GM18508 (cell line): ENCODE results near the gene R3HDM4.
"Not testable (repeated sequence)": the region's sequence is repeated elsewhere in the genome, so short reads cannot be mapped to it uniquely, and the experiment has no call there.

Experiments used
- ATAC-seq: cut with Tn5 transposase; IDR thresholded peaks from one replicate; pipeline ENCODE4 v1.9.1; 2021; ENCODE audit warnings: moderate number of reproducible peaks; ENCODE audit not compliant: insufficient read depth, unreplicated experiment

R3HDM4 gene

DNA sequence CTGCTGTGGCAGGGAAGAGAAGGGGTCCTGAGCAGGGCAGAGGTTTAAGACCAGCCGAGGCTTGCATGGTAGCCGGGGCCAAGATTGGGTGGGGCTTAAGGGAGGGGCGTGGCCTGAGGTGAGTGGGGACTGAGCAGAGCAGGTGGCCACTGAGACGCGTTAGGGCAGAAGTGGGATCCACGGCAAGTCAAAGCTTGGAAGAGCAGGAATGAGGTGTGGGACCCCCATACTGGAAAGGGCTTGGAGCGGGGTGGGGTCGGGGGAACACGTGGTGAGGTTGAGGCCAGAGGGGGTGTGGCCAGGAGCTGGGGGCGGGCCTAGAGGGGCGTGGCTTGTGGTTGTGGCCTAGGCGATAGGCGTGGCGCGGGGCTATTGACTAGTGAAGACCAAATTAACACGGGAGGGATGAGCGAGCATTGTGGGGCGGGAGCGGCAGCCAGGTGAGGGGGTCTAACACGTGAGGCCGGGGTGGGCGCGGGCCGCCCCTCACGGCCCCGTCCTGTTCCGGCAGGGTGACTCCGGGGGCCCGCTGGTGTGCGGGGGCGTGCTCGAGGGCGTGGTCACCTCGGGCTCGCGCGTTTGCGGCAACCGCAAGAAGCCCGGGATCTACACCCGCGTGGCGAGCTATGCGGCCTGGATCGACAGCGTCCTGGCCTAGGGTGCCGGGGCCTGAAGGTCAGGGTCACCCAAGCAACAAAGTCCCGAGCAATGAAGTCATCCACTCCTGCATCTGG is 50.3 kb downstream of the R3HDM4 start:
- no peak for ATAC-seq

DNA sequence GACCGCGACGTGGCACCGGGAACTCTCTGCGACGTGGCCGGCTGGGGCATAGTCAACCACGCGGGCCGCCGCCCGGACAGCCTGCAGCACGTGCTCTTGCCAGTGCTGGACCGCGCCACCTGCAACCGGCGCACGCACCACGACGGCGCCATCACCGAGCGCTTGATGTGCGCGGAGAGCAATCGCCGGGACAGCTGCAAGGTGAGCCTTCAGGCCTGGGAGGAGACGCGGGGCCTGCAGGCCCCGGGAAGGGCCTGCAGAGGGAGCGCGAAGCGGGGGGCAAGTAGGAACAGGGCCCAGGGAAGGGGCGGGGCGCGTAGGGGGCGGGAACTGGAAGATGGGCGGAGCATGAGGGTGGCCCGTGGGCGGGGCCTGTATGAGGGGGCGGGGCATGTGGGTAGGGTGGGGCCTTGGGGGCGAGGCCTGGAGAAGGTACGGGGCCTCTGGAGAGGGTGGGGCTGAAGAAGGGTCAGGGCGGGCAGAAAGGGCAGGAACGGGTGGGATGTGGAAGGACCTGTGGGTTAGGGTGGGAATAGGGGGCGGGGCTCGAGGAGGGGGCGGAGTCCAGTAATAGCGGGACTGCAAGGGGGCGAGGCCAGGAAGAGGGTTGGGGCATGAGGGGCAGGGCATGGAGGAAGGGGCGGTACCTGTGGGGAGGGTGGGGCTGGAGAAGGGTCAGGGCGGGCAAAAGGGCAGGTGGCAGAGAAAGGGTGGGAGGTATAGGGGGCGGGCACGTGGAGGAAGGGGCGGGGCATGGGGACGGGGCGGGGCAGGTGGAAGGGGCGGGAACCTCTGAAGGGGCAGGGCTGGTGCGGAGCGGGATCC is 51.1 kb downstream of the R3HDM4 start:
- ATAC-seq = no peak

DNA sequence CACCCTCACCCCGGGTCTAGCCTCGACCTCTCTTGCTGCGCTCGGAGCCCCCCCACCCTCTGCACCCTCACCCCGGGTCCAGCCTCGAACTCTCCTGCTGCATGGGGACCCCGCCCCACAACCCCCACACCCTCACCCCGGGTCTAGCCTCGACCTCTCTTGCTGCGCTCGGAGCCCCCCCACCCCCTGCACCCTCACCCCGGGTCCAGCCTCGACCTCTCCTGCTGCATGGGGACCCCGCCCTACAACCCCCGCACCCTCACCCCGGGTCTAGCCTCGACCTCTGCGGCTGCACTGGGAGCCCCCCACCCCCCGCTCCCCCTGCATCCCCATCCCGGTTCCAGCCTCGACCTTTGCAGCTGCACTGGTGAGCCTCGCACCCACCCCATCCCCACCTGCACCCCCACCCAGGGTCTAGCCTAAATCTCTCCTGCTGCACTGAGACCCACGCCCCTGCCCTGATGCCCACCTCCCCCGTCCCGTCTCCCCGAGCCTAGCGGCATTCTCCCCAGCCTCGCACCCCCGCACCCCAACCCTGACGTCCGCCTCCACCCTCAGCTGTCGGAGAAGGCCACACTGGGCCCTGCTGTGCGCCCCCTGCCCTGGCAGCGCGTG is 51.8 kb downstream of the R3HDM4 start:
- no peak for ATAC-seq

DNA sequence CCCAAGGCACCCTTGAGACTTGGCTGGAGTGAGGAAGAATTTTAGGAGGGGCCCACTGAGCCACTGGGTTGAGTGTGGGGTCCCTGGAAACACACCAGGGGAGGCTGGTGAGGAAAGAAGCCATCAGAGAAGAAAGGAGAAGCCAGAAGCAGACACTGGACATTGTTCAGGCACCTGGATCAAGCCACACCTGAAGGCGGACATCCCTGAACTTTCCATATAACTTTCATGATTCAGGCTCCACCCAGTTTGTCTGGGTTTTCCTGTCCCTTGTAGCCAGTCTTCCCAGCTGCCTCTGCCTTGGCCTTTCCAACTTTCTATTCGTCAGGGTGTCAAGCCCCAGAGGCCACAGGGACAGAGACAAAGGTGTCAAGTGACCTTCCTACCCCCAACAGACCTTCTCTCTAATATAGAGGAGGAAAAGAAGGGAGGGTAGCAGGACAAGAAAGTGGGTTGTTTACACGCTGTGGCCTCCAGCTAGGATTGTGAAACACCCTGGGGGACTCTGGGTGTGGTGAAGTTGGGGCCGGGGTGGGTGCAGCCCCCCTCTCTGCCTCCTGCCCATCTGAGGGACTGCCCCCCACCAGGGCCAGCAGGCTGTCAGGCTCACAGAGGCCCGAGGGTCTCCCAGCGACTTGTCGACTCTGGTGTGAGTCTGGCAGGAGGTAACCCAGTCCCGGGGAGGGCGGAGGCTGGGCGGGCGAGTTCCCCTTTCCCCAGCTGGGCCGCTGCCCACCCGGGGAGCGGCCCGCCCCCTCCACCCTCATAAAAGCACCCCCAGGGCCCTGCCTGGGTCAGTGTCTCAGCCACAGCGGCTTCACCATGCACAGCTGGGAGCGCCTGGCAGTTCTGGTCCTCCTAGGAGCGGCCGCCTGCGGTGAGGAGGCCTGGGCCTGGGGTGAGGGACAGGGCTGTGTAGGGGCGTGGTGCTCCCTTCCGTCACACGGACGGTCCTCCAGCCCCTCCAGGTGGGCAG is 53.9 kb downstream of the R3HDM4 start, which contains the start of gene CFD:
Gene CFD (plus strand): TSS at position 797 of the 976 bp plus-strand sequence. CDS start 26 bp downstream, at position 823.
- no peak for ATAC-seq

DNA sequence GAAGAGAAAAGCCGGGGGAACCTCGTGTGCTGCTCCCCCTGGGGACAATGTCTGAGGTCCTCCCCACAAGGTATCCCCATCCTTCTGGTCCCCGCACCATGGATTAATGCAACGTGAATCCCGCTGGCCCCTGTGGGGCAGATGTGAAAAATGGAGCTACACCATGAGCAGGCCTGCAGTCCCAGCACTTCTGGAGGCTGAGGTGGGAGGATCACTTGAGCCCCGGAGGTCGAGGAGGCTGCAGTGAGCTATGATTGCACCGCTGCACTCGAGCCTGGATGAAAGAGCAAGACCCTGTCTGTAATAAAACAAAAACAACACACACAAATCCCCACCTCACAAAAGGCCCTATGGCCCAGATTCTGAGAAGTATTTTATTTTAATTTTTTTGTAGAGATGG is 54.7 kb downstream of the R3HDM4 start:
- no peak for ATAC-seq

DNA sequence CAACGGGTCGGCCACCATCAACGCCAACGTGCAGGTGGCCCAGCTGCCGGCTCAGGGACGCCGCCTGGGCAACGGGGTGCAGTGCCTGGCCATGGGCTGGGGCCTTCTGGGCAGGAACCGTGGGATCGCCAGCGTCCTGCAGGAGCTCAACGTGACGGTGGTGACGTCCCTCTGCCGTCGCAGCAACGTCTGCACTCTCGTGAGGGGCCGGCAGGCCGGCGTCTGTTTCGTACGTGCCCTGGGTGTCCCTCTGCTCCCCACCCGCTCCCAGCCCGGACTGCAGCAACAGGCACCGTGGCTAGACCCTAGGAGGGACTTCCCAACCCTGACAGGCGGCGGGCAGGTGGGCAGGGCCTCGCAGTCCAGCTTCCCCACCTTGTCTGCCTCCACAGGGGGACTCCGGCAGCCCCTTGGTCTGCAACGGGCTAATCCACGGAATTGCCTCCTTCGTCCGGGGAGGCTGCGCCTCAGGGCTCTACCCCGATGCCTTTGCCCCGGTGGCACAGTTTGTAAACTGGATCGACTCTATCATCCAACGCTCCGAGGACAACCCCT is 57.4 kb downstream of the R3HDM4 start:
- ATAC-seq = no peak

DNA sequence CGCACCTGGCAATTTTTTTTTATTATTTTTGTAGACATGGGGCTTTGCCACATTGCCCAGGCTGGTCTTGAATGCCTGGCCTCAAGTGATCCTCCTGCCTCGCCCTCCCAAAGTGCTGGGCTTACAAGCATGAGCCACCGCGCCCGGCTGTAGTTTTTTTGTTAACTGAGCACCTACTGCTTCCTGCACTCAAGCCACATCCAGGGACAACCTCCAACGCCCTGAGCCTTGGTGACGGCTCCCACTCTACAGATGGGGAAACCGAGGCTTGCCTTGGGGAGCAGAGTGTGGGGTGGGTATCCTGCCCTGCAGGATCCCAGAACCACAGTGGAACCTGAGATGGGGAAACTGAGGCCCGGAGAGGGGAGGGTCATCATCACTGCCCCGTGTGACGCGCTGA is 57.9 kb downstream of the R3HDM4 start:
- no peak for ATAC-seq

DNA sequence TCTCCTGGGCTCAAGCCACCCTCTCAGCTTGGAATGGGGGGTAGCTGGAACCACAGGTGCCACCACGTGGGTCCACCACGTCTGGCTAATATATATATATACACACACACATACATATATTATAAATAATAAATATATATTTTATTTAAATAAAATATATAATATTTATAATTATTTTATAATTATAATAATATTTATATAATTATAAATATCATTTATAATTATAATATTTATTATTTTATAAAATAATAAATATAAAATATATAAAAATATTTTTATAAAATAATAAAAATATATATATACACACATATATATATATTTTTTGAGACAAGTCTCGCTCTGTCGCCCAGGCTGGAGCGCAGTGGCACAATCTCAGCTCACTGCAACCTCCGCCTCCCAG is 58.5 kb downstream of the R3HDM4 start:
- ATAC-seq = no peak

DNA sequence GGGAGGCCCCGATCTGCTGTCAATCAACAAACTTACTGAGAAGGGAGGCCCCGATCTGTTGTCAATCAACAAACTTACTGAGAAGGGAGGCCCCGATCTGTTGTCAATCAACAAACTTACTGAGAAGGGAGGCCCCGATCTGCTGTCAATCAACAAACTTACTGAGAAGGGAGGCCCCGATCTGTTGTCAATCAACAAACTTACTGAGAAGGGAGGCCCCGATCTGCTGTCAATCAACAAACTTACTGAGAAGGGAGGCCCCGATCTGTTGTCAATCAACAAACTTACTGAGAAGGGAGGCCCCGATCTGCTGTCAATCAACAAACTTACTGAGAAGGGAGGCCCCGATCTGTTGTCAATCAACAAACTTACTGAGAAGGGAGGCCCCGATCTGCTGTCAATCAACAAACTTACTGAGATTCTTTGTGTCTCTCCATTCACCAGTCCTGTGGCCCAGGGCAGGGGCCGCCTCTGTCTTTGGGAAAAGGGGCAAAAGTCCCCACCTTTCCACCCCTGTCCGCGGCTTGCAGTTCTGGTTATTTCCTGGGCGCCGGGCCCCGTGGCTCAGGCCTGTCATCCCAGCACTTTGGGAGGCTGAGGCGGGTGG is 59.3 kb downstream of the R3HDM4 start:
- ATAC-seq = not testable (repeated sequence)

DNA sequence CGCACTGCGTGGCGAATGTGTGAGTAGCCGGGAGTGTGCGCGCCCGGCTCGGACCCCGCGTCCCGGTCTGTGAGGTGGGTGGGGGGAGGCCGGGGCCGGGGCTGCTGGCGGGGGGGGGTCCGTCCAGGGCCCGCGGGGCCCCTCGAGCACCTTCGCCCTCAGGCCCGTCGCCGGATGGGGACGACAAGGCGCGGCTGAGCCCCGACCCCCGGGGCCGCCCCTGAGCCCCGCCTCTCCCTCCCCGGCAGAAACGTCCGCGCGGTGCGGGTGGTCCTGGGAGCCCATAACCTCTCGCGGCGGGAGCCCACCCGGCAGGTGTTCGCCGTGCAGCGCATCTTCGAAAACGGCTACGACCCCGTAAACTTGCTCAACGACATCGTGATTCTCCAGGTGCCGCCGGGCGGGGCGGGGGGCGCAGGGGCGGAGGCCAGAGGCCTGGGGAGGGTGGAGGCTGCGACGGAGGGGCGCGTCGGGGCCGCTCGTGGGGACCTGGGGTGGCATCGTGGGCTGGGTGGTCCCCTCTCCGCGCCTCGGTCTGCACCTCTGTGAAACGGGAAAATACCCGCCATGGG is 59.9 kb downstream of the R3HDM4 start:
- ATAC-seq = no peak

DNA sequence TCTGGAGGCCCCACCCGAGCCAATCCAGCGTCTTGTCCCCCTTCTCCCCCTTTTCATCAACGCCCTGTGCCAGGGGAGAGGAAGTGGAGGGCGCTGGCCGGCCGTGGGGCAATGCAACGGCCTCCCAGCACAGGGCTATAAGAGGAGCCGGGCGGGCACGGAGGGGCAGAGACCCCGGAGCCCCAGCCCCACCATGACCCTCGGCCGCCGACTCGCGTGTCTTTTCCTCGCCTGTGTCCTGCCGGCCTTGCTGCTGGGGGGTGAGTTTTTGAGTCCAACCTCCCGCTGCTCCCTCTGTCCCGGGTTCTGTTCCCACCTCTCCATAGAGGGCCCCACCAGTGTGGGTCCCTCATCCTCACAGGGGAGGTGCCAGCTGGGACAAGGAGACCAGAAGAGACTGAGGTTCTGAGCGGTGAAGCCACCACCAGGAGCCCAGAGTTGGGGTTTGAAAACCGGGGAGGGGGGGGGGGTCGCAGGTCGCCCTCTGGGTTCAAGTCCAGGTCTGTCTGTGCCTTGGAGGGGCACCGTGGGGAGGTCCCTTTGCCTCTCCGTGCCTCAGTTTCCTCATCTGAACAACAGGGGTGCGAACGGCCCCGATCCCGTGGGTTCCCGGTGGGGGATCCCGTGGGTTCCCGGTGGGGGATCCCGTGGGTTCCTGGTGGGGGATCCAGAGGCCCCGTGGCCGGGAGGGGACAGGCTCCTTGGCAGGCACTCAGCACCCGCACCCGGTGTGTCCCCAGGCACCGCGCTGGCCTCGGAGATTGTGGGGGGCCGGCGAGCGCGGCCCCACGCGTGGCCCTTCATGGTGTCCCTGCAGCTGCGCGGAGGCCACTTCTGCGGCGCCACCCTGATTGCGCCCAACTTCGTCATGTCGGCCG is 60.6 kb downstream of the R3HDM4 start, which contains the start of gene ELANE:
Gene ELANE (plus strand): TSS at position 168 of the 878 bp plus-strand sequence. CDS start 26 bp downstream, at position 194.
- no peak for ATAC-seq

DNA sequence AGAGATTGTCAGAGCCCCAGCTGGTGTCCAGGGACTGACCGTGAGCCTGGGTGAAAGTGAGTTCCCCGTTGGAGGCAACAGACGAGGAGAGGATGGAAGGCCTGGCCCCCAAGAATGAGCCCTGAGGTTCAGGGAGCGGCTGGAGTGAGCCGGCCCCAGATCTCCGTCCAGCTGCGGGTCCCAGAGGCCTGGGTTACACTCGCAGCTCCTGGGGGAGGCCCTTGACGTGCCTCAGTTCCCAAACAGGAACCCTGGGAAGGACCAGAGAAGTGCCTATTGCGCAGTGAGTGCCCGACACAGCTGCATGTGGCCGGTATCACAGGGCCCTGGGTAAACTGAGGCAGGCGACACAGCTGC is 62.1 kb downstream of the R3HDM4 start:
- ATAC-seq = no peak

DNA sequence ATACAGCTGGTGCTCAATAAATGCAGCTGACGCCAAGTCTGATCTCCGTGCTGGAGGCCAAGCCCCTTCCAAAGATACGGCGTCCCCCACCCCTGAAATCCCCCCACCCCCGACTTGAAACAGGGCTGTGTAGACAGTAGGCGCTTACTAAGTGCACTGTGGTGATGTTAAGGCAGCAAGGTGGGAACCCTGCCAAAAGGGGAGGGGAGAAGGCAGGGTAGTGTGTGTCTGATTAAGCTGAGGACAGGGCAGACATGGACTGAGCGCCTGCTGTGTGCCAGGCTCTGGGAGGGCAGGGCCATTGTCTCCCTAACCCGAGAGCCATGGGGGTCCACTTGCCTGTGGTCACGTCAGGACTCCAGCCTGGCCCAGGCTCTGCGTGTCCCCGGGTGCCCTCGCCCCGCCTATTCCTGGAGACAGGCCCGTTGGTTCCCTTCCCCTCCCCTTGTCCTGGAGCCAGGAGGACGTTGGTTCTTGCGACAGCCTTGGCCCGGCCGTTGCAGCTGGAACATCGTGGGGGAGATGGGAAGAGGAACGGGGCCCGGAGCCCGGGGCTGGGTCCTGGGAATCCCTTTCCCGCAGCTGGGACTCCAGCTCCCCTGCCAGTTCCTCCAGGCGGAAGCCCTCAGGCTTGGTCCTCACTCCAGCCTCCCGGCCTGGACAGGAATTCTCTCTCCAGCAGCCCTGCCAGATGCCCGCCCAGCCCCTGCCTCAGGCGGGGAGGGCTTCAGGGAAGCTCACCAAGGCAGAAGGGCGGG is 62.6 kb downstream of the R3HDM4 start:
- ATAC-seq = no peak

DNA sequence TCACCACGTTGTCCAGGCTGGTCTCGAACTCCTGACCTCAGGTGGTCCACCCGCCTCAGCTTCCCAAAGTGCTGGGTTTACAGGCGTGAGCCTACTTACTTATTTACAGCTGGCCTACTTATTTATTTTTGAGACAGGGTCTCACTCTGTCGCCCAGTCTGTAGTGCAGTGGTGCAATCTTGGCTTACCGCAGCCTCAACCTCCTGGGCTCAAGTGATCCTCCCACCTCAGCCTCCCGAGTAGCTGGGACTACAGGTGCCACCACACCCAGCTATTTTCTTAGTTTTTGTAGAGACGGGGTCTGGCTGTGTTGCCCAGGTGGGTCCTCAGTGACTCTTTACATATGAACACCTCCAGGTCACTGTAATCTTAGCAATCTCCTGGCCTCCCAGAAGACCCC is 63.8 kb downstream of the R3HDM4 start:
- ATAC-seq = not testable (repeated sequence)

DNA sequence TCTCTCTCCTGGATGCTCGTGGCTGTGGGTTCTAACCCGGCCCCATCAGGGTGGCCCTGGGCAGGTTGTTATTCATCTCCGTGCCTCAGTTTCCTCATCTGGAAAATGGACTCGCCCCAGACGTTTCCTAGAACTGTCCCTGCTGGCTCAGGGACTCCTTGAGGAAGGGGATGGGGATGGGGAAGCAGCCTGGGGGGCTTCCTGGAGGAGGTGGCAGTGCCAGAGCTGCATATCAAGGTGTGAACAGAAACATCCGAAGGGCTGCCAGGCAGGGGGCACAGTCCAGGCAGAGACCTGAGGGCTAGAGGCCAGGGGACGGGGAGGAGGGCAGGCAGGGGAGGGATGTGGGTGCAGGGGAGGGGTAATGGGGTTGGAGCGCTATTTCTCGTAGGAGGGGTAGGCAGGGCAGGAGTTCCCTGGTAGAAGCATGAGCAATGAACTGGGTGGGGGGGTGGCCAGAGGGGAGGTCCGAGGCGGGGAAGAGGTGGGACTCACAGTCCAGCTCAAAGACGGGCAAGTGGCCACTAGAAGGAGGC is 64.6 kb downstream of the R3HDM4 start:
- ATAC-seq = no peak
